NCI-H187 treated with DMSO at 0.1 percent for 48 hours (cell line): ENCODE results near the gene LTBP1.

Experiments used
- DNase-seq: peaks from one replicate; lab custom pipeline; 2025; lab: John Stamatoyannopoulos, UW

LTBP1 gene

DNA sequence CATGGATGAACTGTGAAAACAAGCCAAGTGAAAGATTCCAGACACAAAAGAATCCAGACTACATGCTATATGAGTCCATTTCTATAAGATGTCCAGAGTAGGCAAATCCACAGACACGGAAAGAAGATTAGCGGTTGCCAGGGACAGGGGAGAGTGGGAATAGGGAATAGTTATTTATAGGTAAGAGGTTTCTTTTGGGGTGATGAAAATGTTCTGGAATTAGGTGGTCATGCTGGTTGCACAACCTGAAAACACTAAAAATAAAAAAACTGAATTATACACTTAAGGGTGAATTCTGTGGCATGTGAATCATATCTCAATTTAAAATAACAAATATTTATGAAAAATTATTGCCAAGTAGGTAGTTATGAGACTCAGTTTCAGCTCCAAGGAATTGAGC lies 168.4 kb downstream of the LTBP1 start:
- no peak for DNase-seq

DNA sequence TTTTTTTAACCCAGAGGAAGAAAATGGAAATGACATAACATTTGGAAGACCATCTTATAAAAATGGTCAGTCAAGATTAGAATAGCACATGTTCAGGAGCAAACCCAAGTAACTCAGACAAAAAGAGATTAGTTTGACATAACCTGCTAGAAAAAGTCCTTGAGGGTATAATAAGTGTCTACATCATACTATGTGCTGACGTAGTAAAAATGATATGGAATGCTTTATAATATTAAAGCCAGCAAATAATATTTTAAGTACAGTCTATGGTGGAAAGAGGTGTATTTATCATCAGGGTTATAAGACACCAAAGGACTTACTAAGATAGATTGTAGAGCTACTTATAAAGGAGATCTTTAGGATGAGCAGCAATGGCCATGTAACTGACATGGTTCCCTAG lies 169.0 kb downstream of the LTBP1 start:
- no peak for DNase-seq

DNA sequence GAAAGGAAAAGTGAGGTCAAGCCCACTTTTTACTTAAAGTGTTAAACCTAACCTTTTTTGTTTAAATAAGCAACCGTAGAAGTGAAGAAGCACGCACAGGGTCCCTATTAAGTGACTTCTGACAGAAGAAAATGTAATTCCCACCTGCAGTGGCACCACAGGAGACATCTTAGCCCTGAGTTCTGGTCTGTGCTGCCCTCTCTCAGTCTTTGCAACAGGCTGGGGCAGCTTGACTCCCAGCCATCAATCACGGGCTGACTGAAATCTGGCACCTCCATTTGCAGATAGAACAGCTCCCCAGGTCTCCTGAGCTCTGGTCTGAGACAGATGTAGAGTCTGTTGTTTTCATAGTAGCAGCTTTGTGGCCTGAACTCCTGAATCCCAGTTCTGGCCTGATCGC lies 170.0 kb downstream of the LTBP1 start:
- no peak for DNase-seq

DNA sequence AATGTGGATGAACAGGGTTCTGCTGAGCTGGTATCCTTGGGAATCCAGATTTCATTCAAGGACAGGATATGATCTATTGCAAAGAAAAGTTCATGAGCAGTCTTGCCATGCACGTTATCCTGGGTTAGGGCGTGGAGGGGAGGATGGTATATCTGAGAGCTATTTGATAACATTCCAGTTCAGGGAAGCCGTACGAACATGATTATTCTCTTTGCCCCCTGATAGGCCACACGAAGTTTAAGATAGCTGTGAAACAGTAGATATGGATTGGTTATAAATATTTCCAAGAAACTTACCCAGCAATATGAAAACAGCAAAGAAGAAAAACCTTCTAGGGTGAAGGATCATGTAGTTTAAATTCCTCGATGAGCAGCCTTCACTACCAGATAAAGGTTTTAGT lies 171.9 kb downstream of the LTBP1 start:
- DNase-seq: no peak

DNA sequence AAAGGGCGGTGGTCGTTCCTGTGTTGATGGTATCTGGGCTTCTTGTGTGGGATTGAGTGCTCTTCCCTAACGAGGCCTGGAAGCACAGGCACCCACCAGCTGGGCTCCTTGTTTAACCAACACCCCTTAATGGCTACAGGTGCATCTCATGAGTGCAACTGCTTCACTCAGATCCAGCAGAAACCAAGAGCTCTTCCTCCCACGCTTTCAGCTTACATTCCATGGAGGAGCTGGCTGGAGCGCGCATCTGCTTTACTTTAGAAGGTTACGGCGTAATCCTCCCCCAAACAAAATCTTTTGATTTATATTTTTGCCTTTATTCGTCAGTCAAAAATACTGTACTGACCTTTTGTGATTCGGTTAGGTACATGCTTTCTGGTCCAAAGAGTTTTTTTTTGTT lies 174.7 kb downstream of the LTBP1 start:
- DNase-seq: no peak

DNA sequence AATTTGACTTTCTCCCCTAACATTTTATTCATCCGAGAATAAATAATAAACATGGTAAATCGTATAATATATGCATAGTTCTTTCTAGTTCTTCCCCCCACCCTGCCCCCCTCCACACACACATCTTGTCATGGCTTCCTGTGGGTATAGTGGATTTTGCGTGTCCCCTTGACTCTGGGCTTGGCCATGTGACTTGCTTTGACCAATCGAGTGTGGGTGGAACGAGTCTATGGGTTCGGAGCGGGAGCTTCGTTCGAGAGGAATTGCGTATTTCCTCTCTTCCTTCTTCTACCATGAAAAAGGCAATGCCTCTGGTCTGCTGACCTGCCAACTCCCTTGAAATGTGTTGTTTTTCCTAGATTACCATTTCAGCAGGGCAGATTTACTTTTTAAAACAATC lies 175.2 kb downstream of the LTBP1 start:
- DNase-seq: no peak

DNA sequence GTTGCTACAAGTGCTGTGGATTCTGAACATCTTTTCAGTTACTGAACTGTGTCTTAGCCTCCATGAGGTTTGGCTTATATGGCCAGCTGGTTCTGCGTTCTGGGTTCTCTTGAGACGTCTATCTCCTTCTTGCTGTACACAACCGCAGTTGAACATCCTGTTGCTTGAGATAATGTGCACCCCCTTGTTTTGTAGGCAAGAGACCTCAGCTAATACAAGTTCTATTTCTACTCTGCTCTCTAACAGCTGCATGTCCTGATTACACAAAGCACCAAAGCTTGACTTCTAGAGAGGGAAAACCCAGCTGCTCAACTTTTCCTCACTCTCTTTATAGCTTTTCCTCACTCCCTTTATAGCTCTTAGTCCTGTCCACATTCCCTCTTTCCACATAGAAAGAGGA lies 176.0 kb downstream of the LTBP1 start:
- no peak for DNase-seq

DNA sequence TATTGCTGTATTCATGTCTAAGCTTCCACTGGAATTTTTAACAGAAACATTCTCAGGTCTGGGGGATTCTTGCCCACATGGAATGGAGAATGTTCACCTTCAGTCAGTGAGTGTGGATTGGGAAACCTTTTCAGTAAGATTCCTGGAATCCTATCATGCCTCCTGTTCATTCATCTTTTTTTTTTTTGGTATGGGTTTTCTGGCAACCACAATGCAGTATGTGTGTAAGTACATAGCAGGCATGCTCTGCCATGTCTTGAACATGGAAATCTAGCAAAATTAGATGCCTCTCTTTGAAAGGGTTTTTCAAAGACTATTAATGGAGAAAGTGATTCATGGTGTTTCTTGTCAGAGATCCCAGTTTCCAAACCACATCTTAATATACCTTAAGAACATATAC lies 176.5 kb downstream of the LTBP1 start:
- DNase-seq: no peak

DNA sequence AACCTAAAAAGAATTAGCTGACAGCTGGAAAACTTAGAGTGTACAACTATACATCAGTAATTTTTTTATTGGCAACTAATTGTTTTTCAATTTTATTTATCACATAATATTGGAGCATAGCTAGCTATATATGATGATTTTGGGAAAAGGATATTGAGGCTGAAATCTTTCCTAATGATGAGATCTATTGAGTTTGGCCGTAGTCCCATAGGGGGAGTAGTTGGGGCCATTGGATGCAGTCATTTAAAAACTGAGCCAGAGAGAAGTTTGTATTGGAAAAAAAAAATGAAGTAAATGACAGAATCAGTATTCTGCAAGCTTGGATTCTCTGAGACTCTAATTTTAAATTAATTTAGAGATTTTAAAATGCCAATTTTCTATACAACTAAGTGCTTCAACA lies 179.8 kb downstream of the LTBP1 start:
- no peak for DNase-seq

DNA sequence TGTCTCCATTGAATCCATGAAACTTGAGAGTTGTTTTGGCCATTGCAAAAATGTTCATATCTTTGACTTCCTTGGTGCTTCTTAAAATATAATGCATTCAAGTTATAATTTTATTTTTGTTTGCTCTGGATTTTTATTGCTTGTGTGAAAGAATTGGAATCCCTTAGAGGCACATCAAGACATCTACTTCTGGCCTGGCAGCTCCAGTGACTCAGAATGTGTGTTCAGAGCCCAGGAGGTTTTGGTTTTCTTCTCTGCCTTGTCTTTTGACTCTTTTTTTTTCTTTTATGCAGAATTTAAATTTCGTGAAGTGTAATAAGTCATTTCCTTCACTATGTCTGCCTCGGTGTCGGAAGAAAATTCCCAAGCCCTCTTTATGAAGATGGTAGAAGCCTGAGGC lies 180.2 kb downstream of the LTBP1 start:
- DNase-seq: no peak

DNA sequence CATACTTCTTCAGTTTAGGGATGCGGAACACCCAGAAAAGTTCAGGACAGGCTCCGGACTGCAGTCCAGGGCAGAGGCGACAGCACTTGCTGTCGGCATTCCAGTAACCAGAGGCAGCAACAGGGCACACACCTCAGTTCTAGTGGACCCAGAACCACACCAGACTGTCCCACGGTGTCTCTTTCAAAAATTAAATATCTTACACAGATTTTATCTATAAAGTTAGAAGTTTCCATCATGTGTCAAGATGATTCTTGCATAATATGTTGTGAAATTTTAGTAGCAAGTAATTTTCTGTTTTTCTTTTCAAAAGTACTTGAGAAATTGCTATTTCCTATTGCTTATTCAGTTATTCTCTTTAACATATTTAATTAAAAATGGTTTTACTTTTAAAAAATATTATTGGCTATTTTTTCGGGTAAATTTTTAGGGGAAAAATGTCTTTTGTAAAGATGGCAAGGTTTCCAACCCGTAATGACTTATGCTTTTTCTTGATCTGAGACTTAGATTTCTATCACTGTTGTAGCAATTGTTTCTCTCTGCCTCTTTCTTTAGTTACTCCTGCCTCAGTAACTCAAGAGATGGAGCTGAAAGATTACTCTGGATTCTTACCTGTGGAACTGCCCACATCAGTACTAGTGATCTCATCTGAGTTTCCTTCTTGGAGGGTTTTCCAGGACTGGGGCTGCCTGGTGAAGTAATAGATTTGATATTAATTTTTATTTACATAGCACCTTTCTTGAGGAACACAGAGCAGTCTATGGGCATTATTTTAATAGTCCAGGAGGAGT lies 182.7 kb downstream of the LTBP1 start:
- DNase-seq: no peak

DNA sequence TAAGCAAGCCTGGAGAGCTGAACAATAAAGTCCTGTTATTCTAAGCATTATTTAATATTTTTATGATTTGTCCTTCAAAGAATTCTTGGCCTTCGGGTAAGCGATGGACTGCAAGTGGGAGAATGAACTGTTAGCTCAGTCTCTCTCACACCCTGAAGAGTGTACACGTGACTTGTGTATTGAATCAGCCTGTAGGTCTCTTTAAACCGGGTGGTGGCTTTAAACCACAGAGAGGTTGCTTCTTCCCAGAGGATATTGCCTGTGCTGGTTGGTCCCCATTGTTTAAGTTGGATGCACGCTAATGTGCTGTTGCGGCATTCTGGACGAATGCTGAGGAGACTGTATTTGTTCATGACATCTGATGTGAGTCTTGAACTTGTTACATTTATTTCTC lies 183.3 kb downstream of the LTBP1 start:
- DNase-seq: peak; percentile 42

DNA sequence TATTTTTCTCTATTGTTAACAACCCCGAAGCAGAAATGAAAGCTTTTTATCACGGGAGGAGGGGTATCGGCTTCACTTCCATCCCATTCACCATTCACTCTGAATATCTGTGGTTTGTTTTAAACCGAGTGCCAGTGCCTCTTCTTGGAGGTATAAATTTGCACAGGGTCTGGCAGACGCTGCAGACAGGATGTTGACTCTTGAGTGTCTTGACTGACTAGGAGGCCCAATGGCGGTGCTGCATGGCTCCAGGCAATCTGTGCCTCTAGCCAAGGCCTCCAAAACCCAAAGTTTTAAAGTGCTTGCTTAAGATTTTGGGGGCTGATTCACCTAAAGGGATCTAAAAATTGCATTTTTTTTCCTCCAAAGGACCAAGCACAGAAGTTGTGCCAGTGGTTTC lies 183.8 kb downstream of the LTBP1 start:
- DNase-seq: no peak

DNA sequence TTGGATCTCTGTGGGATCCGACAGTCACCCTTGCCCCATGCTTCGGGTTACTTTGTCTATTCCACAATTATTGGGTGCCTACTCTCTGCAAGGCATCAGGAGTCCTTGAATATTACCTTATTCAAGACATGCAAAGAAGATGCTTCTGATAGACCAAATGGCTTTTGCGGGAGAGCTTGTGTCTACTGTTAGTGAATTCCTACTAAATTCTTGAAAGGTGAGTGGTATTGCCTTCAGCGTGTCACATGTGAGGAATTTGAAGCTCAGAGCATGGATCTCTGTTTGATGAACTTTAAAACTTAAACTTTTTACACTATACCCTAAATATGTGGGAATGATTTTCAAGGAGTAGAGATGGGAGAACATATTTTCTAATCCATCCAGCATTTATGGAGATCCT lies 184.4 kb downstream of the LTBP1 start:
- no peak for DNase-seq

DNA sequence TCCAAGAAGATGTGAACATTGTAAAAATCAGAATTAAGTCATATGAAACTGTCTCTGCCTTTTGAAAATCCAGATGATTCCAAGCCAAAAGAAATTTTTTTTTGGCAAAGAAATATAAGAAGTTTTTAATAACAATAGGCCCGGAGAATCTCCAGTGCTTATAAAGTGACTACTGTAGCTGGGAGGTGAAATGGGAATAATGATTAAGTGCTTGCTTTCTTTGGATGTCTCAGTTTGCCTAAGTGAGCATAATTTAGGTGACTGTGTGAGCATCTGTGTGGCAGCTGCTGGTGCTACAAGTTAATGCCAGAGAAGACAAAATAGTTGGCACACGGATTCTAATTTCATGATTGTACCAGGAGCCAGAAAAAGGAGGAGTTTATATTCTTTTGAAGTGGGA lies 185.0 kb downstream of the LTBP1 start:
- no peak for DNase-seq

DNA sequence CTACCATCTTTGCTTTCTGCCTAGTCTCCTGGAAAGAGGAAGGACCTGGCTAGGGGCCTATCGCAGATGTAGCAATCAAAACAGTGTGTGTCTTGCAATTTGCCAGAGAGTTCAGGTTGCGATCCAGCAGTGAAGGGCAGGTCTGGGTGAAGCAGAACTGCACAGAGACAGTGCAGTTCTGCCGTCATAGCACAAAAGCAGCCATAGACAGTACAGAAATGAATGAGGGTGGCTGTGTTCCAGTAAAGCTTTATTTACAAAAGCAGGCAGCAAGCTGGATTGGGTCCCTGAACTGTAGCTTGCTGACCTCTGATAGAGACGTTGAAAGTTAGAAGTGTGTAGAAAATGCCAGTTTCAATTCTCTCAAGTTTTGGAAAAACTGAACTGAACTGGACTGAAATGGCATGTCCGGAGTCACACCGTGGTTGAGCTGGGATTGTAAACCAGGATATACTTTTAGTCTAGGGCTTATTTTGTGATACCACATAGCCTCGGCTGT lies 186.8 kb downstream of the LTBP1 start:
- DNase-seq: no peak

DNA sequence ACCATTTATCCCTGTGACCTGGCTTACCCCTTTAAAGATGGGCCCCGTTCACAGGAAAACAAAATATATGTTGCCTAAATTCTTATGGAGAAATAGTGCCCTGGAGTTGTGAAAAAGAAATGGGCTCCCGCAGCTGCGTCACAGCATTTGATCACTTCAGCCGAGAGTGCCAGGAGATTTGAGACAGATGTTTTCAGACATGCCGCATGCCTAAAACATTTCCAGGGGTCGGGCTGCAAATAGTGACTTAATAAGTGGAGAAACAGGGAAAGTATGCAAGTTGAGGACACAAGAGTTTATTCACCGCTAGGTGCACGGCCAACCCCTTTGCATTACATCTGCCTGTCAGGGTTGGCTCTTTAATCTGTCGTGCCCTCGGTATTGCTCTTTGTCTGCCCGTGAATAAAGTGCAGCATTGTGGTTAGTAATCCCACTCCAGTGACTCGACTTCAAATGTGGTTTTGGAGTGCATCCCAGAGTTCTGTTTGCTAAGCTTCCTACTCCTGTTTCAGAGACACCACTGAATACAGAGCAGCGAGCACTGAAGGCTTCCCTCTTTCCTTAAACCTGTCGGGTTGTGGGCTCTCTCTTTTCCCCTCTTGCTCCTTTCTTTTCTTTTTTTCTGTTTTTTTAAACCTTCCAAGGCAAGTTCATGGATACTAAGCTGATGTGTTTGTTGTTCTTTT lies 187.5 kb downstream of the LTBP1 start:
- peak; percentile 98 for DNase-seq

DNA sequence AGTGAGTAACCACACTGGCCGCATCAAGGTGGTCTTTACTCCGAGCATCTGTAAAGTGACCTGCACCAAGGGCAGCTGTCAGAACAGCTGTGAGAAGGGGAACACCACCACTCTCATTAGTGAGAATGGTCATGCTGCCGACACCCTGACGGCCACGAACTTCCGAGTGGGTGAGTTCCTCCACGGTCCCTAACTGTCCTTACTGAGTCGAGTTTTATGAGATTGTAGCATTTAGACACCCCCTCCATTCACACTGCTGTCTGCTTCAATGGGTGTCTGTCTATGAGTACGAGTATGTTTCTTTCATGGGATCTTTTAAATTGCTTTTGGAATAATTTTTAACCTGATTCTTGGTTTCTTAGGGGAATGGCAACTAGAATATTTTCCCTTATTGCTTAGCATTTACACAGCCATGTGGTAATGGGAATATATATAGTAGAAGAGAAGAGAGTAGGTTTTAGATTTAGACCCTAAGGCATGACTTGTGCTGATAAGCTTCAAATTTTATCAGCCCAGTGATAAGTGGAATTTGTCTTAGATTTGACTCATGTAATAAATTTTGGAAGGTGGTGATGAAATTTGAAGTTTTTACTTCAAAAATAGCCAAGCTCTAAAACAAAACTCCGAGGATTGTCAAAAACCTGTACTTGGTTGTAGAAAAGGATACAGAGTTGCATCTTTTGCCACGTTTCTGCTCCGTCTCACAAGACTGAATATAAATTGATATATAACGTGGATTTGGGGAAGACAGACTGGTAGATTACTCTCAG lies 188.2 kb downstream of the LTBP1 start:
- DNase-seq: no peak

DNA sequence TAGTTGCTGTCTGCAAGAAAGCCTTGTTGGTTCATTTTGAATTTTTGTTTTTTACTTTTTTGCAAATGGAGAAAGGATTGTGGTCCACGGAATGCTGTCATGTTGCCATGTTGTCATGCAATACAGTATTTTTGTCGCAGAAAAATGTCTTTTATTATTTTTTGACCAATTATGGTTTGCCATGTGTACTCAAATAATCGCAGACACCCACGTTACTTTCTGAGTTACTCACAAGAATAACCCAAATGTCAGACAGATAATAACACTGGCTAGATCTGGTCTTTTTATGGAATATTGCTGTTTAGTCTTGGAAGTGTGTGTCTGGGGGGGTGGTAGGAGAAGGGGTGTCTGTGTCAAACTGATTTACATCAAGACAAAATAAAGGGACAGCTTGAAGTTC lies 188.9 kb downstream of the LTBP1 start:
- DNase-seq: no peak

DNA sequence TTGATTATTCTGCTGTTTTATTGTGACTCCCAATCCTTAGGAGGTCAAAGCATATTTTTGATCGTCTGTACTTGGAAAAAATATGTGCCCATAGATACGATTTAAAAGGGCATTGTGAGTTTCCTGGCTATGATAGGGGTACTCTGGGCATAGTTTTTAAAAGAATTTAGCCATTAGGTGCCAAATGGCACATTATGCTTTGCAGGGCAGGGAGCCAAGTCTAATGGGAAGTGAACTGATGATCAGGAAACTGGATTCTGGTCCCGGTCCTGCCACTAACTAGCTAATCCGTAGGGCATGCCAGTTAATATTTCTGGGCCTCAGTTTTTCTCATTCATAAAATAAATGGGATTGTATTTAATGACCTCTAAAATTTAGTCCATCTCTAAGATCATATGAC lies 189.3 kb downstream of the LTBP1 start:
- DNase-seq: no peak

DNA sequence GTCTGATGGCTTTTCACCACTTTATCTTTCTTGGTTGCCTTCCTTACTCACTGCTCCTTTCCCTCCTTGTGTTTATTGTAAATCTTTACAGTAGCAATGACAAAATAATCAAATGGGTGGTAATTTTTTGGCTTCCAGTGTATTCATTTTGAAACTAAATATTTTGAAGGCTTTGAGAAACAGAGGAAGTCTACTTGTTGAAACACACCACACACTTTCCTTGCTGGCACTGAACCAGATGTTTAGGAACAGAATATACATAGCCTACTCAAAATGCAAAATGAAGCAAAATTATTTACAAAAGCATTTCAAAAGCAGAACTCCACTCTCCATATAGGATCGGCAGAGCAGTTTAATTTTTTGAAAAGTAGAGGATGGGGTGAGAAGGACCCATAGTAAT lies 189.8 kb downstream of the LTBP1 start:
- DNase-seq: no peak

DNA sequence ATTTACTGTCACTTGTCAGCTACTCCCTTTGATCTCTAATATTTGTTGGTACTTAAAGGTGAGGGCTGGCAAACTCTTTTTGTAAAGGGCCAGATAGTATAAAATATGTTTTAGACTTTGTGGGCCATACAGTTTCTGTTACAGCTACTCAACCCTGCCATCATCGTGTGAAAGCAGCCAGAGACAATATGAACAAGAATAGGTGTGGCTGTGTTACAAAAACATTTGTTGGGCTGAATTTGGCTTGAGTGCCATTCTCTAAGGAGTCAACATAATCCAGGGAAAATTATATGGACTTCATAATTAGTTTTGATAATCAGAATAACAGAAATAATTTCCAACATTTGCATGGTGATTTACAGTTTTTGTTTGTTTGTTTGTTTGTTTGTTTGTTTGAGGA lies 190.6 kb downstream of the LTBP1 start:
- no peak for DNase-seq

DNA sequence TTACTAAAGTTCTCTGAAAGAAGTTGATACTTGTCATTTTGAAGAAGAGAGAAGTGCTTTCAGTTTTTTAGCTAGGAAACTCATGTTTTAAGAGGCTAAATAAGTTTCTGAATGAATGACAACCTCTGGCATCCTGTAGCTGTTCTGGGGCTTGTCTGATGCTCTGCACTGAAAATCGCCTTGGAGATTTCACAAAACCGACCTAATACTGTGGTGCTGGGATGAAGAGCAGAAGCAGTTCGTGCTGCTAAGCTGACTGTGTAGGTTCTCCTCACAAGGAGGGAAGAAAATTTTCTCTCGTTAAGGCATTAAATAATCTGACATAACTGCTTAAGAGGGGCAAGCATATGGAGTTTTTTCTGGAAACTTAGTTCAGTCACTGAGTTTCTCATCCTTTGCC lies 193.2 kb downstream of the LTBP1 start:
- no peak for DNase-seq
